K562 (cell line): ENCODE measurements around the gene SLC34A3. TPM values are rescaled to one million over a fixed set of nuclear protein-coding genes. Genes with fewer than 3 reads are reported as not detected.

ENCODE experiments used
- CBX1 ChIP-seq: sonication (generic); IDR thresholded peaks from 2 replicates; pipeline ENCODE4 v1.6.1; 2016; ENCODE audit warnings: antibody characterized with exemption, low read depth, mild to moderate bottlenecking
- CBX5 ChIP-seq: IDR thresholded peaks from 2 replicates; pipeline ENCODE4 v1.6.1; 2014; ENCODE audit warnings: low read depth, borderline replicate concordance
- CHD4 ChIP-seq: fragments of 200-600 bp; sonication (generic); IDR thresholded peaks from 3 replicates; pipeline ENCODE4 v1.6.1; 2012; ENCODE audit warnings: low read depth, mild to moderate bottlenecking, mixed read lengths, low read length, inconsistent platforms; ENCODE audit not compliant: insufficient read depth, insufficient replicate concordance, poor library complexity, severe bottlenecking
- ELF2 ChIP-seq: fragments of 250-450 bp; sonication (Bioruptor Pico); IDR thresholded peaks from 2 replicates; pipeline ENCODE4 v1.5.0; 2021; ENCODE audit warnings: mild to moderate bottlenecking
- HDAC6 ChIP-seq: IDR thresholded peaks from 2 replicates; pipeline ENCODE4 v1.6.1; 2012; ENCODE audit warnings: low read depth, mild to moderate bottlenecking, control low read depth, inconsistent platforms, low read length, moderate library complexity
- KAT8 ChIP-seq: fragments of 450-650 bp; IDR thresholded peaks from 2 replicates; pipeline ENCODE4 v1.6.1; 2016; ENCODE audit warnings: low read depth, mild to moderate bottlenecking
- MED1 ChIP-seq: sonication (generic); formaldehyde crosslinking; IDR thresholded peaks from 2 replicates; pipeline ENCODE4 v1.8.1; 2023; ENCODE audit warnings: missing genetic modification reagents, borderline replicate concordance
- MEF2D ChIP-seq: conservative IDR thresholded peaks from 2 replicates; pipeline ENCODE4 v1.6.1; 2016; ENCODE audit warnings: low read depth, missing genetic modification characterization, missing compliant biosample characterization
- MIER1 ChIP-seq: fragments of 450-650 bp; IDR thresholded peaks from 2 replicates; pipeline ENCODE4 v1.6.1; 2016; ENCODE audit warnings: antibody characterized with exemption, mild to moderate bottlenecking, low read depth
- NCOA2 ChIP-seq, 2 experiments: fragments of 450-650 bp; IDR thresholded peaks; 2 replicates each; pipeline ENCODE4 v1.6.1; 2018; ENCODE audit warnings: mild to moderate bottlenecking in 2 of 2, moderate library complexity in 1 of 2; ENCODE audit not compliant: partially characterized antibody in 2 of 2
- NONO ChIP-seq, 2 experiments: fragments of 200-400 bp in 1 of 2; fragments of 450-650 bp in 1 of 2; formaldehyde crosslinking in 1 of 2; IDR thresholded peaks; 2 replicates each; pipeline ENCODE4 v1.6.1; 2017; ENCODE audit warnings: low read depth in 2 of 2, mild to moderate bottlenecking in 2 of 2, moderate library complexity in 2 of 2, low read length in 1 of 2
- NR4A1 ChIP-seq, 2 experiments: fragments of 250-450 bp in 1 of 2; fragments of 450-650 bp in 1 of 2; sonication (Bioruptor Pico) in 1 of 2; IDR thresholded peaks; 2 replicates each; pipeline versions ENCODE4 v1.4.0 to v1.6.1; 2016 to 2020; ENCODE audit warnings: mild to moderate bottlenecking in 2 of 2, missing compliant biosample characterization in 1 of 2, missing genetic modification characterization in 1 of 2, moderate library complexity in 1 of 2
- PCBP2 ChIP-seq: fragments of 200-400 bp; formaldehyde crosslinking; IDR thresholded peaks from 2 replicates; pipeline ENCODE4 v1.6.1; 2018; ENCODE audit warnings: low read length, low read depth, mild to moderate bottlenecking, moderate library complexity; ENCODE audit not compliant: poor library complexity, severe bottlenecking
- PHB2 ChIP-seq: fragments of 450-650 bp; IDR thresholded peaks from 2 replicates; pipeline ENCODE4 v1.6.1; 2017; ENCODE audit warnings: low read depth
- RBBP5 ChIP-seq: fragments of 200-600 bp; sonication (generic); IDR thresholded peaks from 2 replicates; pipeline ENCODE4 v1.6.1; 2012; ENCODE audit warnings: borderline replicate concordance, mild to moderate bottlenecking, low read length, control low read depth, inconsistent platforms; ENCODE audit not compliant: insufficient read depth, poor library complexity, severe bottlenecking
- RBM25 ChIP-seq: fragments of 200-400 bp; formaldehyde crosslinking; IDR thresholded peaks from 2 replicates; pipeline ENCODE4 v1.6.1; 2018; ENCODE audit warnings: low read length, low read depth, moderate library complexity; ENCODE audit not compliant: severe bottlenecking
- SMAD1 ChIP-seq: fragments of 150-350 bp; IDR thresholded peaks from 2 replicates; pipeline ENCODE4 v1.6.1; 2014; ENCODE audit warnings: low read length, low read depth; ENCODE audit not compliant: partially characterized antibody
- SMARCB1 ChIP-seq: IDR thresholded peaks from 2 replicates; pipeline ENCODE4 v1.6.1; 2011; ENCODE audit warnings: improper control_type of control experiment, low read depth; ENCODE audit not compliant: insufficient read length
- SRSF1 ChIP-seq: fragments of 200-400 bp; formaldehyde crosslinking; IDR thresholded peaks from 2 replicates; pipeline ENCODE4 v1.6.1; 2017; ENCODE audit warnings: mild to moderate bottlenecking, low read depth, low read length, moderate library complexity
- ZNF133 ChIP-seq: fragments of 250-450 bp; sonication (Bioruptor Pico); IDR thresholded peaks from 2 replicates; pipeline ENCODE4 v1.4.0; 2020; ENCODE audit warnings: mild to moderate bottlenecking
- ZNF263 ChIP-seq: sonication (generic); formaldehyde crosslinking; IDR thresholded peaks from 2 replicates; pipeline ENCODE4 v1.8.0; 2022; ENCODE audit warnings: mild to moderate bottlenecking, missing genetic modification reagents, borderline replicate concordance
- ZNF57 ChIP-seq: fragments of 450-650 bp; formaldehyde crosslinking; IDR thresholded peaks from 2 replicates; pipeline ENCODE4 v1.4.0; 2020; ENCODE audit warnings: mild to moderate bottlenecking, moderate library complexity
- ZNF586 ChIP-seq: fragments of 450-650 bp; formaldehyde crosslinking; conservative IDR thresholded peaks from 2 replicates; pipeline ENCODE4 v1.4.0; 2020; ENCODE audit warnings: mild to moderate bottlenecking, moderate library complexity
- ZSCAN29 ChIP-seq: fragments of 450-650 bp; IDR thresholded peaks from 2 replicates; pipeline ENCODE4 v1.6.1; 2017
- polyA plus RNA-seq, 8 experiments: library from polyadenylated mRNA; depleted of rRNA in 4 of 8; stranded (reverse) in 5 of 8; unstranded in 3 of 8; fragments of >200 nt; fragmentation: Nextera tagmentation in 2 of 8; fragmentation: Illumina TruSeq in 1 of 8; extraction: Ambion mirVana in 2 of 8; extraction: Trizol in 1 of 8; gene quantifications; 2 replicates each; pipeline versions ENCODE4 v1.2.1 to v1.2.3, GENCODE V29; 2011 to 2014; ENCODE audit warnings: inconsistent platforms in 1 of 8, missing spikeins in 1 of 8
- total RNA-seq, 7 experiments: library from RNA; depleted of rRNA in 6 of 7; stranded (reverse); fragments of >200 nt in 6 of 7; fragmentation: Illumina TruSeq in 2 of 7; extraction: Trizol in 2 of 7; gene quantifications; 2 replicates each; pipeline versions ENCODE4 v1.2.1 to v1.2.3, GENCODE V29; 2011 to 2021; ENCODE audit warnings: low replicate concordance in 1 of 7
- TF ChIP-seq, protein P1 (sequence below): fragments of 450-650 bp; IDR thresholded peaks from 2 replicates; pipeline ENCODE4 v1.6.1; 2016; ENCODE audit warnings: borderline replicate concordance
- TF ChIP-seq, protein P2 (sequence below), 2 experiments: fragments of 450-650 bp in 1 of 2; sonication (generic) in 1 of 2; formaldehyde crosslinking; conservative IDR thresholded peaks; 2 replicates each; pipeline versions ENCODE4 v1.4.0 to v1.8.1; 2020 to 2022; ENCODE audit warnings: mild to moderate bottlenecking in 1 of 2, missing genetic modification reagents in 1 of 2

The SLC34A3 gene
- total and polyA plus RNA-seq, 9 of the 15 experiments (the other 6 are each of a cell fraction or from before 2014, with no cell fraction given), result not detected

DNA sequence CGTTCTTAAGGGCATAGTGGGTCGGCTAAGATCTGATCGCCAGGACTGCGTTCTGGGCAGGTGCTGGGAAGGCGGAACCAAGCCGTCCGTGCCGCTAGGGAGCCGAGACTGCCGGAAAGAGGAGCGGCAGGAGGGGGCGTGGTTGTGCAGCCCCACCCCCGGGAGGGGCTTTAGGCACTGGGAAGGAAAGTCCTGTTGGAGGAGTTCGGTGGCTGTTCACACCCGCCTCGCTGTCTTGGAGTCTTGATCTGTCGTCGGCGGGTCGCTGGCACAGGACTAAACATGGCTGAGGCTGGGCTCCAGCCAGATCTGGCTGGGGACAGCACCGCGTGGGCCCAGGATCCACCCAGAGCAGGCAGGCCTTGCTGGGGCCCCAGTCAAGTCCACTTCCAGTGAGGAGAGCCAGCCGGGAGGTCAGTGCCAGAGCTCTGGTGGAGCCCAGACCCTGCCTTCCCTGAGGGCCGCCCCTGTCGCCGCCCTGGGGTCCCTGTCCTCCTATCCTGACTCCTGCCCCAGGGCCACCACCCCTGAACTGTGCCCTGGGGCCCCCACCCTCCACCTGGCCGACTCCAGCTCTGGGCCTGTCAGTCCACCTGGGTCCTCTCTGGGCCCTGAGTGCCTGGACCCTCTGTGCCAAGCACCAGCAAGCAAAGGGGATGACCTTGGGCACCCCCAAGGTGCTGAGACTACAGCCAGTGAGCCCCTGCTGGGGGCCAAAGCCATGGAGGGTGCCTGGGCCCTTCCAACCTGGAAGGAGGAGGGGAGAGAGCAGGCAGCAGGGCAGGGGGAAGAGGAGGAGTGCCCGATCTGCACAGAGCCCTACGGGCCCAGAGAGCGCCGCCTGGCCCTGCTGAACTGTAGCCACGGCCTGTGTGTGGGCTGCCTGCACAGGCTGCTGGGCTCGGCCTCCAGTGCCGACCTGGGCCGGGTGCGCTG lies 13.2 kb upstream of the SLC34A3 start (continued):
- no peak for TF ChIP-seq RBBP5
- no peak for TF ChIP-seq SRSF1
- TF ChIP-seq SMARCB1, result no peak
- no peak for TF ChIP-seq ZNF133 (CRISPR knock-in tag)
- no peak for TF ChIP-seq RBM25
- no peak for TF ChIP-seq CBX1
- no peak for TF ChIP-seq SMAD1
- no peak for TF ChIP-seq ZNF263 (CRISPR knock-in tag)
- no peak for TF ChIP-seq NCOA2 (IDR thresholded peaks at IDR 0.05; ENCODE audit: partially characterized antibody in 2 of 2)
- no peak for TF ChIP-seq CBX5
- no peak for TF ChIP-seq KAT8
- TF ChIP-seq HDAC6, result no peak
- TF ChIP-seq, protein P1, sequence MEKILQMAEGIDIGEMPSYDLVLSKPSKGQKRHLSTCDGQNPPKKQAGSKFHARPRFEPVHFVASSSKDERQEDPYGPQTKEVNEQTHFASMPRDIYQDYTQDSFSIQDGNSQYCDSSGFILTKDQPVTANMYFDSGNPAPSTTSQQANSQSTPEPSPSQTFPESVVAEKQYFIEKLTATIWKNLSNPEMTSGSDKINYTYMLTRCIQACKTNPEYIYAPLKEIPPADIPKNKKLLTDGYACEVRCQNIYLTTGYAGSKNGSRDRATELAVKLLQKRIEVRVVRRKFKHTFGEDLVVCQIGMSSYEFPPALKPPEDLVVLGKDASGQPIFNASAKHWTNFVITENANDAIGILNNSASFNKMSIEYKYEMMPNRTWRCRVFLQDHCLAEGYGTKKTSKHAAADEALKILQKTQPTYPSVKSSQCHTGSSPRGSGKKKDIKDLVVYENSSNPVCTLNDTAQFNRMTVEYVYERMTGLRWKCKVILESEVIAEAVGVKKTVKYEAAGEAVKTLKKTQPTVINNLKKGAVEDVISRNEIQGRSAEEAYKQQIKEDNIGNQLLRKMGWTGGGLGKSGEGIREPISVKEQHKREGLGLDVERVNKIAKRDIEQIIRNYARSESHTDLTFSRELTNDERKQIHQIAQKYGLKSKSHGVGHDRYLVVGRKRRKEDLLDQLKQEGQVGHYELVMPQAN, result no peak; the same call in 1 of the 2 replicates
- TF ChIP-seq ZNF57 (CRISPR knock-in tag), result no peak
- TF ChIP-seq PCBP2, result no peak
- TF ChIP-seq NONO (IDR thresholded peaks at IDR 0.05; ENCODE audit: low read depth in 2 of 2, low read length in 1 of 2), result no peak
- TF ChIP-seq ZNF586 (CRISPR knock-in tag), result no peak
- TF ChIP-seq MED1 (CRISPR knock-in tag), result no peak
- TF ChIP-seq, protein P2, sequence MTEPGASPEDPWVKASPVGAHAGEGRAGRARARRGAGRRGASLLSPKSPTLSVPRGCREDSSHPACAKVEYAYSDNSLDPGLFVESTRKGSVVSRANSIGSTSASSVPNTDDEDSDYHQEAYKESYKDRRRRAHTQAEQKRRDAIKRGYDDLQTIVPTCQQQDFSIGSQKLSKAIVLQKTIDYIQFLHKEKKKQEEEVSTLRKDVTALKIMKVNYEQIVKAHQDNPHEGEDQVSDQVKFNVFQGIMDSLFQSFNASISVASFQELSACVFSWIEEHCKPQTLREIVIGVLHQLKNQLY (CRISPR knock-in tag; conservative IDR thresholded peaks at IDR 0.05), result no peak
- no peak for TF ChIP-seq MIER1
- no peak for TF ChIP-seq MEF2D
- TF ChIP-seq ZSCAN29, result no peak
- TF ChIP-seq PHB2, result no peak
- no peak for TF ChIP-seq ELF2
- TF ChIP-seq CHD4, result no peak
- no peak for TF ChIP-seq NR4A1 (CRISPR knock-in tag; IDR thresholded peaks at IDR 0.05)
- no peak for TF ChIP-seq NR4A1 (tag; IDR thresholded peaks at IDR 0.05)
